ENCODE measurements around the gene AQP2. TPM values are rescaled to one million over a fixed set of nuclear protein-coding genes. Genes with fewer than 3 reads are reported as not detected.

Gene AQP2
- total and polyA plus RNA-seq, 9 donors, result 0.05 to 0.09 TPM; not detected in 7

DNA sequence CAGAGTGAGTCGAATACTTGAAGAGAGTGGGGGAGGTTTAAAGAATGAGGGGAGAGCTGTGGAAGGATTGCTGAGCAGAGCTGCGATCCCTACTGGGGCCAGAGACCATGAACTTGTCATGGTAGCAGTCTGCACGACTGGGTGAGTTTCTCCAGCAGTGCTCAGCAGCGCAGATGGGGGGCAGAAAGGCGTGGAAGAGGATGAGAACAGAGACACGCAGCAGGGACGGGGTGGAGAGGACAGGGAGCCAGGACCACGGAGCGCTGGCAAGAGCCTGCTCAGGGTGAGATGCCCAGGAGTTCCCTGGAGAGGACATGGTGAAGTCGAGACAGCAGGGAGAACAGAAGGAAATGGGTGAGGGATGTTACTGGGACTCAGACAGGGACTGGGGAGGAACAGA, 20.1 kb downstream of the AQP2 start:
- no peak overlapping the region for H3K27ac ChIP-seq (ENCODE audit: low read length)
- WGBS (ENCODE audit: insufficient coverage), result 54% methylated on average over 10 of the region's 10 CpGs
- no peak for DNase-seq
- H3K9me3 ChIP-seq (replicated peaks; ENCODE audit: control insufficient read depth, low read depth, low read length), result no peaks in the 10 kb centered on the region
- H3K4me3 ChIP-seq (ENCODE audit: low read length), result no peak overlapping the region
- H3K27me3 ChIP-seq (ENCODE audit: control insufficient read depth, insufficient read depth, low read length), result peaks cover 55% of the 10 kb centered on the region
- no peaks in the 10 kb centered on the region for H3K36me3 ChIP-seq (ENCODE audit: control insufficient read depth, insufficient read depth, low read length)
- peaks cover 31% of the 10 kb centered on the region for H3K4me1 ChIP-seq (ENCODE audit: control insufficient read depth, insufficient read depth, low read length)

DNA sequence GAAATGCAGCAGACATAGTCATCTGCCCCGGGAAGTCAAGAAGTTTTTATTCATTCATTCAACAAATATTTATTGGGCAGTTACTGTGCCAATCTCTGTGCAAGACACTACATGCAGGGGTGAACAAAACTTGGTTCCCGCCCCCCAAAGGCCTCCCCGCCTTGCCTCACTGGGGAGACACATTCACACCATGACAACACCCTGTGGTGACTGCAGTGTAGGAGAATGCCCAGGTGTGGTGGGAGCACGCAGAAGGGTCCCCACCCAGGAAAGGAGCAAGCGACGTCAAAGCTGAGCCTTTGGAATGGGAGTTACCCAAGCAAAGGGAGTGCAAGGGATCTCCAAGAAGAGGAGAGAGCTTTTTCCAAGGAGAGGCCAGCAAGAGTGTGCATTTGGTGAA, 20.6 kb downstream of the AQP2 start:
- H3K27ac ChIP-seq (ENCODE audit: low read length), result no peak overlapping the region
- WGBS (ENCODE audit: insufficient coverage), result 54% methylated on average over 3 of the region's 6 CpGs
- H3K9me3 ChIP-seq (replicated peaks; ENCODE audit: control insufficient read depth, low read depth, low read length), result no peaks in the 10 kb centered on the region
- DNase-seq, result no peak
- peaks cover 31% of the 10 kb centered on the region for H3K4me1 ChIP-seq (ENCODE audit: control insufficient read depth, insufficient read depth, low read length)
- no peaks in the 10 kb centered on the region for H3K36me3 ChIP-seq (ENCODE audit: control insufficient read depth, insufficient read depth, low read length)
- H3K4me3 ChIP-seq (ENCODE audit: low read length), result no peak overlapping the region
- peaks cover 55% of the 10 kb centered on the region for H3K27me3 ChIP-seq (ENCODE audit: control insufficient read depth, insufficient read depth, low read length)

DNA sequence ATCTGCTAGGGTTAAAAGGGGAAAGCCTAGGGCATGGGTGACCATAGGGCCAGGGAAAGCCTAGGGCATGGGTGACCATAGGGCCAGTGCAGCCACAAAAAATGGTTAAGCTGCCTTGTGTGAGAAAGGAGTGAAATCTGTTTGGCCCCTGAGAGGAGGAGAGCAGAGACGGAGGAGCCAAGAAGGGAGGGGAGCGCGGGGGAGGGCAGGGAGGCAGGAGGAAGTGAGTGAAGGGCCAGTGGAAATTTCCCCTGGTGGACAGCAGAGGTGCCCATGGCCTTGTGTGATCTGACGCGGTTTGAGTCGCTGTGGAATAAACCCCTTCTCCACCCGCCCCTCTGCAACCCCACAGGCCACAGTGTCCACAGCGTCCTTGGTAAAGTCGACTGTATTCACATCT, 21.6 kb downstream of the AQP2 start:
- no peaks in the 10 kb centered on the region for H3K9me3 ChIP-seq (replicated peaks; ENCODE audit: control insufficient read depth, low read depth, low read length)
- H3K27me3 ChIP-seq (ENCODE audit: control insufficient read depth, insufficient read depth, low read length), result peaks cover 49% of the 10 kb centered on the region
- no peaks in the 10 kb centered on the region for H3K36me3 ChIP-seq (ENCODE audit: control insufficient read depth, insufficient read depth, low read length)
- H3K27ac ChIP-seq (ENCODE audit: low read length), result no peak overlapping the region
- no peak overlapping the region for H3K4me3 ChIP-seq (ENCODE audit: low read length)
- DNase-seq, result no peak
- H3K4me1 ChIP-seq (ENCODE audit: control insufficient read depth, insufficient read depth, low read length), result peaks cover 29% of the 10 kb centered on the region
- WGBS (ENCODE audit: insufficient coverage), result 51% methylated on average over 4 of the region's 9 CpGs

DNA sequence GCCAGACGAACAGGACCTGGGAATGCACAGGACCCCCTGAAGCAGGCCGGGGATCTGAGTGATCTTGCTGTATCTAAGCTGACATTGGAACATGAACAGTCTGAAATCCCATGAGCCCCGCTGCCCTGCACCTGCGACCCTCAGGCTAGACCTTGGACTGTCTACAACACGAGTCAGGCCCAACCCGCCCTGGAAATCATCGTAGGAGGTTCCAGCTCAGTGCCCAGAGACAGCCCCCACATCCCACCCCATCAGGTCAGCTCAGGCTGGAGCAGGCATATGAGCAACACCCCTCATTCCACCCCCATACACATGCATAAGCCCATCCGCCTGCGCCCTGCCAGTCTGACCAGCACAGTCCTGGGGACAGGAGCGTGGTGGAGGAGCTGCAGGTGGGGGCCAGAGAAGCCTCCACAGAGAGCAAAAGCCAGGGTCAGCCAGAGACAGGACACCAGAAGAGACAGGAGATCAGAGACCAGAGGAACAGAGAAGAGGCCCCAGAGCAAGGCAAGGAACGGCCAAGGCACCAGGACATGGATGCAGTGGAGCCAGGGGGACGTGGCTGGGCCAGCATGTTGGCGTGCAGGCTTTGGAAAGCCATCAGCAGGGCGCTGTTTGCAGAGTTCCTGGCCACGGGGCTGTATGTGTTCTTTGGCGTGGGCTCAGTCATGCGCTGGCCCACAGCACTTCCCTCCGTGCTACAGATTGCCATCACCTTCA, 22.3 kb downstream of the AQP2 start, which contains the start of gene AQP6:
Gene AQP6 (plus strand): TSS at position 307 of the 720 bp plus-strand sequence. CDS start 227 bp downstream, at position 534.
- H3K27me3 ChIP-seq (ENCODE audit: control insufficient read depth, insufficient read depth, low read length), result peaks cover 42% of the 10 kb centered on the region

DNA sequence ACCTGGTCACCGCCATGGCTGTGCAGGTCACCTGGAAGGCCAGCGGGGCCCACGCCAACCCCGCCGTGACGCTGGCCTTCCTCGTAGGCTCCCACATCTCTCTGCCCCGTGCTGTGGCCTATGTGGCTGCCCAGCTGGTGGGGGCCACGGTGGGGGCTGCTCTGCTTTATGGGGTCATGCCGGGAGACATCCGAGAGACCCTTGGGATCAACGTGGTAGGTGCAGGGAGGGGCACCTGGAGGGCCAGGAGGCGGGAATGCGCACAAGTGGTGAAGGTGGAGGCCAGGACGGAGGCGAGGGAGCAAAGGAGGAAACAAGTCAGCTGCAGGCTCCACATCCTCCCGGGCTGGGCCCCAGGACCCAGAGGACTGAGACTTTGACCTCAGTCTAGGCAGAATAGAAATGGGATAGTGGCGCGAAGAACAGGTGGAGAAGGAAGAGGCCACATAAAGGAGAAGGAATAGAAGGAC, 22.9 kb downstream of the AQP2 start:
- peaks cover 21% of the 10 kb centered on the region for H3K4me1 ChIP-seq (ENCODE audit: control insufficient read depth, insufficient read depth, low read length)
- H3K27ac ChIP-seq (ENCODE audit: low read length), result no peak overlapping the region
- 81% methylated on average over 19 of the region's 19 CpGs for whole genome bisulfite sequencing (ENCODE audit: insufficient coverage)
- H3K4me3 ChIP-seq (ENCODE audit: low read length), result no peak overlapping the region
- DNase-seq, result no peak
- H3K36me3 ChIP-seq (ENCODE audit: control insufficient read depth, insufficient read depth, low read length), result no peaks in the 10 kb centered on the region
- peaks cover 36% of the 10 kb centered on the region for H3K27me3 ChIP-seq (ENCODE audit: control insufficient read depth, insufficient read depth, low read length)
- H3K9me3 ChIP-seq (replicated peaks; ENCODE audit: control insufficient read depth, low read depth, low read length), result no peaks in the 10 kb centered on the region

More for the DNA sequence above, 22.3 kb downstream of the AQP2 start, which contains the start of gene AQP6:
- no peaks in the 10 kb centered on the region for H3K9me3 ChIP-seq (replicated peaks; ENCODE audit: control insufficient read depth, low read depth, low read length)
- 72% methylated on average over 15 of the region's 18 CpGs for WGBS (ENCODE audit: insufficient coverage)
- no peak within 1 kb of the TSS for H3K27ac ChIP-seq (ENCODE audit: low read length)
- H3K36me3 ChIP-seq (ENCODE audit: control insufficient read depth, insufficient read depth, low read length), result no peaks in the 10 kb centered on the region
- no peak for DNase-seq
- H3K4me1 ChIP-seq (ENCODE audit: control insufficient read depth, insufficient read depth, low read length), result peaks cover 22% of the 10 kb centered on the region
- H3K4me3 ChIP-seq (ENCODE audit: low read length), result no peak within 1 kb of the TSS

DNA sequence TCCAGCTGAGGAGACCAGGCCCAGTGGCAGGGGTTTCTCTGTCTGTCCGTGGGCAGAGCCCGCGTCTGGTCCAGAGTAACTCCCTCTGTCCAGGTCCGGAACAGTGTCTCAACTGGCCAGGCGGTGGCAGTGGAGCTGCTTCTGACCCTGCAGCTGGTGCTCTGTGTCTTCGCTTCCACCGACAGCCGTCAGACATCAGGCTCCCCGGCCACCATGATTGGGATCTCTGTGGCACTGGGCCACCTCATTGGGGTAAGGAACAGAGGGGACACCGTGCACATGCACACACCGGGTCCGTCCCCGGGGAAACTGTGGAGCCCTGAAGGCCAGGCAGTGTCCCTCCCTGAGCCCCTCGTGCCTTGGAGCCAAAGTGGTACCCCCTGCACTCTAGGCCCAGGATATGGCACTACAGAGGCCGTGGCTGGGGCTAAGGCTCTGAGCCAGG, 23.7 kb downstream of the AQP2 start:
- Histone ChIP-seq H3K9me3 (replicated peaks; ENCODE audit: control insufficient read depth, low read depth, low read length) (no peaks in the 10 kb centered on the region), H3K4me3 (ENCODE audit: low read length) (no peak overlapping the region), H3K27me3 (ENCODE audit: control insufficient read depth, insufficient read depth, low read length) (peaks cover 28% of the 10 kb centered on the region), H3K36me3 (ENCODE audit: control insufficient read depth, insufficient read depth, low read length) (no peaks in the 10 kb centered on the region), H3K27ac (ENCODE audit: low read length) (peak overlapping the region; percentile 75), H3K4me1 (ENCODE audit: control insufficient read depth, insufficient read depth, low read length) (peaks cover 30% of the 10 kb centered on the region)
- WGBS (ENCODE audit: insufficient coverage), result 34% methylated on average over 14 of the region's 15 CpGs
- peak; percentile 86 for DNase-seq

DNA sequence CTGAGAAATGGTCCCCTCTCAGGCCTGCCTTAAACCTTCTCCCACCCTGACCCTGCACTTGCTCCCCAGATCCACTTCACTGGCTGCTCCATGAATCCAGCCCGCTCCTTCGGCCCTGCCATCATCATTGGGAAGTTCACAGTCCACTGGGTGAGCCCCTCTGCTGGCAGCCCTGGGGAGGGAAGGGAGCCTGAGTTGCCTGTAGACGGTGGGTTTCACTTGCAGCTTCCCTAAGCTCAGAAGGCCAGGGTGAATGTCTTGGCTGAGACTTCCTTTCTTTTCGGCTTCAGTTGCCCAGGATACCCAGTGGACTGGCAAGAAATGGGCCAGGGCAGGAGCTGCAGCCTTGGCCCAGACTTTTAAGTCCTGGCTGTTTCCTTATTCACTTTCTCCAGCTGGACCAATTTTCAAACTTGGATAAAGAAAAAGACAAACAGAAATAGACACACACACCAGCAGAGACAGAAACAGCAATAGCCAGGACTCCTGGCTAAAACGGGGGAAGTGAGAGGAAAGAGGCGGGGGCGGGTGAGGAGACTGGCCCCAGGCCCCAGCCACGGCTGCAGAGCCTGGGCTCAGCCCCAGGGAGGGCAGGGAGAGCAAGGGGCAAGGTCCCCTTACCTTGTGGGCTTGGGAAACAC, 24.3 kb downstream of the AQP2 start:
- H3K4me1 ChIP-seq (ENCODE audit: control insufficient read depth, insufficient read depth, low read length), result peaks cover 30% of the 10 kb centered on the region
- peak overlapping the region; percentile 75 for H3K27ac ChIP-seq (ENCODE audit: low read length)
- H3K36me3 ChIP-seq (ENCODE audit: control insufficient read depth, insufficient read depth, low read length), result no peaks in the 10 kb centered on the region
- H3K4me3 ChIP-seq (ENCODE audit: low read length), result no peak overlapping the region
- H3K27me3 ChIP-seq (ENCODE audit: control insufficient read depth, insufficient read depth, low read length), result peaks cover 22% of the 10 kb centered on the region
- DNase-seq, result peak; percentile 86
- WGBS (ENCODE audit: insufficient coverage), result 23% methylated on average over 5 of the region's 8 CpGs
- H3K9me3 ChIP-seq (replicated peaks; ENCODE audit: control insufficient read depth, low read depth, low read length), result no peaks in the 10 kb centered on the region

DNA sequence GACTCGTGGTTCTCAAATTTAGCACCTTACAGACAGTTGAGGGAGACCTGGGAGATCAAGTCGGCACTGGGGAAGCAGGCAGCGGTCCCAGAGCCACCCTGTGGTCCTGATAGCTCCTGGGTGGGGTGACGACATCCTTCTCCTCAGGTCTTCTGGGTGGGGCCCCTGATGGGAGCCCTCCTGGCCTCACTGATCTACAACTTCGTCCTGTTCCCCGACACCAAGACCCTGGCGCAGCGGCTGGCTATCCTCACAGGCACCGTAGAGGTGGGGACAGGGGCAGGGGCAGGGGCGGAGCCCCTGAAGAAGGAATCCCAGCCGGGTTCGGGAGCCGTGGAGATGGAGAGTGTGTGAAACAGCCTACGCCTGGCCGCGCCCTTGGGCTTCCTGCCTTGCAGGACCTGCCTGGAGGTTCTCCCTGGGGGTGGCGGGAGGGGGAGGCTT, 24.8 kb downstream of the AQP2 start:
- peaks cover 30% of the 10 kb centered on the region for H3K4me1 ChIP-seq (ENCODE audit: control insufficient read depth, insufficient read depth, low read length)
- H3K36me3 ChIP-seq (ENCODE audit: control insufficient read depth, insufficient read depth, low read length), result no peaks in the 10 kb centered on the region
- no peak overlapping the region for H3K4me3 ChIP-seq (ENCODE audit: low read length)
- H3K27ac ChIP-seq (ENCODE audit: low read length), result peak overlapping the region; percentile 75
- peaks cover 17% of the 10 kb centered on the region for H3K27me3 ChIP-seq (ENCODE audit: control insufficient read depth, insufficient read depth, low read length)
- WGBS (ENCODE audit: insufficient coverage), result 51% methylated on average over 7 of the region's 17 CpGs
- no peak for DNase-seq
- H3K9me3 ChIP-seq (replicated peaks; ENCODE audit: control insufficient read depth, low read depth, low read length), result no peaks in the 10 kb centered on the region

DNA sequence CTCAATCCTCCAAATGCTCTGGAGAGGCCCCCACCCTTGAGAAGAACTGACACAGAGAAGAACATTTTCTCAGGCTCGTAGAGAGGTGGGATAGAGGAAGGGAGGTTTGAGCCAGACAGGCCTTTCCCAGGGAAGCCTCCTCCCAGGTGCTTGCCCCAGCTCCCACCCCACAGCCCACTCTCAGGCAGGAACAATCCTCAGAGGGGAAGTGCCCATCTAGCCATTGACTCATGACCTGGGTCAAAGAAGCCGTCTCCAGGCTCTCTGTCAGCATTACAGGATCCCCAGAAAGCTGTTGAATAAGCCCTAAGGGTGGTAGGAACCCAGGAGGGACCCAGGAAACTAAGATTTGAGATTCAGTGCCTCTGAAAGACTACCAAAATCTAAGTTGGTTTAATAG, 26.0 kb downstream of the AQP2 start:
- no peak for DNase-seq
- WGBS (ENCODE audit: insufficient coverage), result 86% methylated on average over 1 of the region's 2 CpGs

DNA sequence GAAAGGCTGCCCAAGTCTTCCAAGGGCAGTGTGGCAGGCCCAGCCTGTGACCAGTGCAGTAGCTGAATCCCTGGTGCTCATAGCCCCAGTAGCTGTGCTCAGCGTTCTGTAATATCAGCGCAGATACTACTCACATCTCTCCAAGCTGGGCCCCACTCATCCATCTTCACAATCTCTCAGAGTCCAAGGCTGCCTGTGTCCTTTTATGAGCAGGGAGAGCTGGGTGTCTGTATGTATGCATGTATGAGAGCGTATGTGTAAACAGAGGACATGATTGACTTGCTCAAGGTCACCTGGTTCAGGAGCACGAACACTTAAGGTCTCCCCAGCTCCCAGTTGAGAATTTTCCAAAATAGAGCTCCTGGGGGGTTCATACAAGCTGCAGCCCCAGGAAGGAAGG, 27.6 kb downstream of the AQP2 start:
- no peak overlapping the region for H3K4me3 ChIP-seq (ENCODE audit: low read length)
- no peak overlapping the region for H3K27ac ChIP-seq (ENCODE audit: low read length)
- DNase-seq, result no peak
- WGBS (ENCODE audit: insufficient coverage), result 92% methylated on average over 2 of the region's 4 CpGs
- H3K9me3 ChIP-seq (replicated peaks; ENCODE audit: control insufficient read depth, low read depth, low read length), result no peaks in the 10 kb centered on the region
- H3K4me1 ChIP-seq (ENCODE audit: control insufficient read depth, insufficient read depth, low read length), result peaks cover 23% of the 10 kb centered on the region
- peaks cover 3% of the 10 kb centered on the region for H3K27me3 ChIP-seq (ENCODE audit: control insufficient read depth, insufficient read depth, low read length)
- H3K36me3 ChIP-seq (ENCODE audit: control insufficient read depth, insufficient read depth, low read length), result no peaks in the 10 kb centered on the region

More for the DNA sequence above, 26.0 kb downstream of the AQP2 start:
- H3K27me3 ChIP-seq (ENCODE audit: control insufficient read depth, insufficient read depth, low read length), result peaks cover 5% of the 10 kb centered on the region
- H3K36me3 ChIP-seq (ENCODE audit: control insufficient read depth, insufficient read depth, low read length), result no peaks in the 10 kb centered on the region
- no peaks in the 10 kb centered on the region for H3K9me3 ChIP-seq (replicated peaks; ENCODE audit: control insufficient read depth, low read depth, low read length)
- H3K4me1 ChIP-seq (ENCODE audit: control insufficient read depth, insufficient read depth, low read length), result peaks cover 30% of the 10 kb centered on the region
- no peak overlapping the region for H3K27ac ChIP-seq (ENCODE audit: low read length)
- no peak overlapping the region for H3K4me3 ChIP-seq (ENCODE audit: low read length)

All from muscle of leg (tissue), 11 donors.